Trophoblast cell (in vitro differentiated cells and primary cell): ENCODE measurements around the gene ITGBL1.

Experiments
- DNase-seq, 2 donors: peaks; one replicate each; pipeline ENCODE4 v3.0.0-alpha.2; 2016
- H2AFZ ChIP-seq: 2 replicates; pipeline ENCODE4 v1.6.1; 2013; ENCODE audit warnings: low read length, moderate library complexity, mild to moderate bottlenecking; ENCODE audit not compliant: insufficient read depth, poor library complexity
- H2AK5ac ChIP-seq: 2 replicates; pipeline ENCODE4 v1.6.1; 2013; ENCODE audit warnings: mild to moderate bottlenecking, low read length
- H2BK120ac ChIP-seq: 2 replicates; pipeline ENCODE4 v1.6.1; 2013; ENCODE audit warnings: low read length, mild to moderate bottlenecking, moderate library complexity; ENCODE audit not compliant: insufficient read depth, poor library complexity
- H2BK12ac ChIP-seq: 2 replicates; pipeline ENCODE4 v1.6.1; 2013; ENCODE audit warnings: mild to moderate bottlenecking, low read length, moderate library complexity
- H2BK5ac ChIP-seq: 2 replicates; pipeline ENCODE4 v1.6.1; 2013; ENCODE audit warnings: low read length, low read depth, moderate library complexity, mild to moderate bottlenecking; ENCODE audit not compliant: poor library complexity
- H3K14ac ChIP-seq: 2 replicates; pipeline ENCODE4 v1.6.1; 2013; ENCODE audit warnings: mild to moderate bottlenecking, low read length
- H3K18ac ChIP-seq: 2 replicates; pipeline ENCODE4 v1.6.1; 2013; ENCODE audit warnings: mild to moderate bottlenecking, low read length
- H3K23ac ChIP-seq: 2 replicates; pipeline ENCODE4 v1.6.1; 2013; ENCODE audit warnings: low read length
- H3K27ac ChIP-seq: 2 replicates; pipeline ENCODE4 v1.5.1; 2013; ENCODE audit warnings: low read depth, mild to moderate bottlenecking, inconsistent platforms, low read length, moderate library complexity
- H3K27me3 ChIP-seq: 2 replicates; pipeline ENCODE4 v1.6.1; 2013; ENCODE audit warnings: inconsistent platforms, mild to moderate bottlenecking, low read length, moderate library complexity; ENCODE audit not compliant: insufficient read depth
- H3K36me3 ChIP-seq, 2 experiments: 1 replicate in 1 of 2; 2 replicates in 1 of 2; pipeline ENCODE4 v1.6.1; 2013; ENCODE audit warnings: low read length in 2 of 2, mild to moderate bottlenecking in 2 of 2, moderate library complexity in 1 of 2; ENCODE audit not compliant: insufficient read depth in 2 of 2, control insufficient read depth in 1 of 2
- H3K4ac ChIP-seq: 2 replicates; pipeline ENCODE4 v1.6.1; 2013; ENCODE audit warnings: low read depth, mild to moderate bottlenecking, low read length, moderate library complexity
- H3K4me1 ChIP-seq, 2 experiments: 1 replicate in 1 of 2; 2 replicates in 1 of 2; pipeline ENCODE4 v1.6.1; 2013; ENCODE audit warnings: low read length in 2 of 2, mild to moderate bottlenecking in 2 of 2, moderate library complexity in 1 of 2; ENCODE audit not compliant: insufficient read depth in 2 of 2, control insufficient read depth in 1 of 2
- H3K4me2 ChIP-seq: 2 replicates; pipeline ENCODE4 v1.6.1; 2013; ENCODE audit warnings: inconsistent platforms, mild to moderate bottlenecking, low read length, moderate library complexity
- H3K4me3 ChIP-seq: 2 replicates; pipeline ENCODE4 v1.5.1; 2013; ENCODE audit warnings: mild to moderate bottlenecking, low read depth, low read length, inconsistent platforms
- H3K79me1 ChIP-seq: one replicate; pipeline ENCODE4 v1.6.1; 2013; ENCODE audit warnings: low read length
- H3K79me2 ChIP-seq: 2 replicates; pipeline ENCODE4 v1.6.1; 2013; ENCODE audit warnings: low read length, mild to moderate bottlenecking; ENCODE audit not compliant: control insufficient read depth, insufficient read depth, poor library complexity
- H3K9ac ChIP-seq: 2 replicates; pipeline ENCODE4 v1.6.1; 2013; ENCODE audit warnings: mild to moderate bottlenecking, low read length
- H3K9me3 ChIP-seq: 2 replicates; pipeline ENCODE4 v1.6.1; 2013; ENCODE audit warnings: low read depth, mild to moderate bottlenecking, control low read depth, inconsistent platforms, low read length; ENCODE audit not compliant: insufficient read depth
- H4K12ac ChIP-seq: 2 replicates; pipeline ENCODE4 v1.6.1; 2013; ENCODE audit warnings: low read depth, mild to moderate bottlenecking, low read length, moderate library complexity
- H4K8ac ChIP-seq: 2 replicates; pipeline ENCODE4 v1.6.1; 2013; ENCODE audit warnings: low read depth, mild to moderate bottlenecking, low read length, moderate library complexity
- H4K91ac ChIP-seq: one replicate; pipeline ENCODE4 v1.6.1; 2013; ENCODE audit warnings: low read depth, mild to moderate bottlenecking, low read length, moderate library complexity
- WGBS: extraction: QIAGEN DNeasy Blood & Tissue Kit; methylation state at CpG from one replicate; pipeline ENCODE4 v1.1.7; 2013; ENCODE audit warnings: missing lambda C conversion rate; ENCODE audit not compliant: insufficient read length, insufficient coverage; ENCODE audit errors: extremely low coverage; 5-methylcytosine and 5-hydroxymethylcytosine counted together

Gene ITGBL1

GRCh38 chr13:101544979-101545378, 92.5 kb downstream of the ITGBL1 start:
- no peak overlapping the region for H2BK5ac ChIP-seq
- no peak overlapping the region for H2AK5ac ChIP-seq
- no peak overlapping the region for H3K23ac ChIP-seq
- no peak overlapping the region for H2BK12ac ChIP-seq
- H4K91ac ChIP-seq, result no peak overlapping the region
- H3K4ac ChIP-seq, result no peak overlapping the region
- no peaks in the 10 kb centered on the region for H3K79me2 ChIP-seq
- no peak overlapping the region for H3K4me3 ChIP-seq
- no peak overlapping the region for H4K12ac ChIP-seq
- no peaks in the 10 kb centered on the region for H3K36me3 ChIP-seq
- no peak overlapping the region for H2BK120ac ChIP-seq
- no peak for DNase-seq
- no peak overlapping the region for H3K9ac ChIP-seq
- no peaks in the 10 kb centered on the region for H3K79me1 ChIP-seq
- no peak overlapping the region for H3K4me2 ChIP-seq
- no CpG with 5 or more reads among the region's 9 CpGs for WGBS
- H2AFZ ChIP-seq, result no peak overlapping the region
- H3K27ac ChIP-seq, result no peak overlapping the region
- no peaks in the 10 kb centered on the region for H3K4me1 ChIP-seq
- no peaks in the 10 kb centered on the region for H3K27me3 ChIP-seq
- H3K14ac ChIP-seq, result no peak overlapping the region
- H4K8ac ChIP-seq, result no peak overlapping the region
- peaks cover 2% of the 10 kb centered on the region for H3K9me3 ChIP-seq
- no peak overlapping the region for H3K18ac ChIP-seq

DNA sequence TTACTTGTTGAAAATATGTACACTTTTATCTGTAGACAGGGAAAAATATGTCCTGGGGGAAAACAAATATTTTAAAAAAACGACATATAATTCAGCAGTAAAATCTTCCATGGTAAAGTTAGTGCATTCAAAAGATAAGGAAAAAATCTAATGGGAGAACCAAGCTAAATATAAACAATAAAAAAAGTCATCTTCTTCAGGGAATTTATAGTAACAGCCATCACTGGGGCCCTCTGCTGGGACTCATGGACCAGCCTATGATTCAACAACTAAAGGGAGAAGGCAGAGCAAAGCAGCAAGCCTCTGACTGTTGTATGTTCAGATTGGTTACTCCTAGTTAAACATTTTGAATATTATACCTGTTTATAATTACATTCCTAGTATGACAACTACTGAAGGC, 93.0 kb downstream of the ITGBL1 start:
- H3K27ac ChIP-seq, result no peak overlapping the region
- no CpG with 5 or more reads among the region's 1 CpG for WGBS
- no peak overlapping the region for H3K18ac ChIP-seq
- H3K4me1 ChIP-seq, result no peaks in the 10 kb centered on the region
- no peak overlapping the region for H2AK5ac ChIP-seq
- no peak overlapping the region for H2BK5ac ChIP-seq
- no peaks in the 10 kb centered on the region for H3K79me1 ChIP-seq
- no peak overlapping the region for H3K4me3 ChIP-seq
- H3K36me3 ChIP-seq, result no peaks in the 10 kb centered on the region
- no peaks in the 10 kb centered on the region for H3K27me3 ChIP-seq
- H2BK120ac ChIP-seq, result no peak overlapping the region
- H3K4ac ChIP-seq, result no peak overlapping the region
- no peak overlapping the region for H3K23ac ChIP-seq
- H3K9ac ChIP-seq, result no peak overlapping the region
- H3K79me2 ChIP-seq, result no peaks in the 10 kb centered on the region
- no peak overlapping the region for H3K14ac ChIP-seq
- no peak overlapping the region for H2AFZ ChIP-seq
- H4K12ac ChIP-seq, result no peak overlapping the region
- DNase-seq, result no peak
- H3K9me3 ChIP-seq, result peaks cover 2% of the 10 kb centered on the region
- H2BK12ac ChIP-seq, result no peak overlapping the region
- no peak overlapping the region for H4K8ac ChIP-seq
- no peak overlapping the region for H3K4me2 ChIP-seq
- H4K91ac ChIP-seq, result no peak overlapping the region

GRCh38 chr13:101552286-101552685, 99.8 kb downstream of the ITGBL1 start:
- Histone ChIP-seq H3K4me2 (no peak overlapping the region), H3K4ac (no peak overlapping the region), H3K14ac (no peak overlapping the region), H3K9ac (no peak overlapping the region), H3K27me3 (no peaks in the 10 kb centered on the region), H3K4me3 (no peak overlapping the region), H3K79me2 (no peaks in the 10 kb centered on the region), H4K91ac (no peak overlapping the region), H3K79me1 (no peaks in the 10 kb centered on the region), H3K18ac (no peak overlapping the region), H4K8ac (no peak overlapping the region), H2BK120ac (no peak overlapping the region), H2BK5ac (no peak overlapping the region), H2AK5ac (no peak overlapping the region), H3K9me3 (no peaks in the 10 kb centered on the region), H3K27ac (no peak overlapping the region), H3K36me3 (no peaks in the 10 kb centered on the region), H2BK12ac (no peak overlapping the region), H3K23ac (no peak overlapping the region), H3K4me1 (peaks cover 0 to 2% of the 10 kb centered on the region in 2 experiments), H2AFZ (no peak overlapping the region), H4K12ac (no peak overlapping the region)
- WGBS, result no CpG with 5 or more reads among the region's 1 CpG
- DNase-seq, result no peak

- Histone ChIP-seq H3K4me1 (peaks cover 0 to 2% of the 10 kb centered on the region in 2 experiments), H4K91ac (no peak overlapping the region), H3K9ac (no peak overlapping the region), H2BK120ac (no peak overlapping the region), H3K27me3 (no peaks in the 10 kb centered on the region), H2AFZ (no peak overlapping the region), H3K14ac (no peak overlapping the region), H3K9me3 (no peaks in the 10 kb centered on the region), H3K79me1 (no peaks in the 10 kb centered on the region), H3K4me3 (no peak overlapping the region), H3K4ac (no peak overlapping the region), H3K4me2 (no peak overlapping the region), H3K79me2 (no peaks in the 10 kb centered on the region), H2AK5ac (no peak overlapping the region), H2BK12ac (no peak overlapping the region), H3K23ac (no peak overlapping the region), H3K18ac (no peak overlapping the region), H4K12ac (no peak overlapping the region), H3K27ac (no peak overlapping the region), H4K8ac (no peak overlapping the region), H3K36me3 (no peaks in the 10 kb centered on the region), H2BK5ac (no peak overlapping the region)
- peak in 1 of 2 donors; percentile 37 for DNase-seq
These were observed 100.3 kb downstream of the ITGBL1 start for GRCh38 chr13:101552786-101553185.
